NCI-H345 treated with DMSO at 0.1 percent for 48 hours (cell line): ENCODE data around the gene LAMA5.
A peak's percentile ranks its signal among the peaks of the same experiment; 100 is the strongest.
"Not testable (repeated sequence)": the region's sequence is repeated elsewhere in the genome, so short reads cannot be mapped to it uniquely, and the experiment has no call there.

ENCODE experiments used
- DNase-seq: peaks from one replicate; lab custom pipeline; 2025; ENCODE audit not compliant: unreplicated experiment; lab: John Stamatoyannopoulos, UW

Gene LAMA5

DNA sequence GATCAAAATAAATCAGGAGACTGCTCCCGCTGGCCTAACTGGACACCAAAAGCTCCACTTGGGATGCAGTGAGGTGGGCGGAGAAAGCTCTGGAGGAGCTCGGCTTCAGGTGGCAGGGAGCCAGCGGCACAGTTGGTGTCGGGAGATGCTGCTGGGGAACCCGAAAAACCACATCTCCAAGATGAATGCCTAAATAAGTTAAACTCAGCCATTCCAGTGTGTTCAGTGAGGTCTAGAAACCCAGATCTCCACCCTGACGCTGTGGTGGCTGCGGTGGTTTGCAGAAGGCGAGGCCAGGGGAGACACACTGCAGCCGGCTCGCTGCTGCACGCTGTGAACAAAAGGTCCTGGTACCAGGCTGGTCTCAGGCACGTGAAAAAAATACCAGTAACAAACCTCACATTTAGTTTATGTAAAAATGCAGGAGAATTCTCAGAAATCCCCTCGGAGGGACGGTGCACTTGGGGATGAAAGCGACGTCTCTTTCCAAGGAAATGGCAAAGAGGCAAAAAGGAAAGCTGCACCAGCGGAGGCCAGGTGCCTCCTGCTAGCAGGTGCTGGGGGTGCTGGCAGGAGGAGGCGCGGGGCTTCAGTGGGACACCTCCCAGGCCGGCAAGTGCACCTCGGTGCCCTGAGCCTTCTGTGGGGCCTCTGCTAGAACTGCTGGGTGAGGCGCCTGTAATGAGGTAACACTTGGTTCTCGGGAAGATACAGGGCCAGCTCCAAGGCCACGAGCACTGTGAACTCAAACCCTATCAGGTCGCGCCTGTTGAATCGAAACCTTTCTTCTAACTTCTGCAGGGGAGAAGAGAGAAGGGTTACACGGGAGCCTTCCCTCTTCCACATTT is 23.4 kb upstream of the LAMA5 start:
- DNase-seq = no peak

DNA sequence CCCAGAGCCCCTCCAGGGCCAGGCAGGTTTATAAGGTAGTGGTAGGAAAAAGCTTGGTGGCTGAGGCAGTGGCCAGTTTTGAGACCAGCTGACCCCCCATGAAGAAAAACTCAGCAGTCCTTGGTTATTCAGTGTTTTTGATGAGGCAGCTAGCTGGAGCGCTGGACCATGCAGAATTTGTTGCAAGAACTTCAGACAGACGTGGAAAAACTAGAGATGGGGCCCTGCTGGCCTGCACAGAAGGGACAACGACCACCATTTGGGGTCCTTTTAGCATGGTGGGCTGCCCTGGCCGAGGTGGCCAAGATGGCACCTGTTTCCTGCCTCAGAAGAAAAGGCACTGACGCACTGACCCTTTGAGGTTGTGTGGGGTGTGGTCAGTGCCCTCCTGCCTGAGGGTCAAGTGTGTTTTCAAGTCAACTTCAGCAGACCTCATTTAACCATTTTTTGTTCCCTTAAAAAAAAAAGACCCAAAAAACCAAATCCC is 22.5 kb upstream of the LAMA5 start:
- DNase-seq = no peak

DNA sequence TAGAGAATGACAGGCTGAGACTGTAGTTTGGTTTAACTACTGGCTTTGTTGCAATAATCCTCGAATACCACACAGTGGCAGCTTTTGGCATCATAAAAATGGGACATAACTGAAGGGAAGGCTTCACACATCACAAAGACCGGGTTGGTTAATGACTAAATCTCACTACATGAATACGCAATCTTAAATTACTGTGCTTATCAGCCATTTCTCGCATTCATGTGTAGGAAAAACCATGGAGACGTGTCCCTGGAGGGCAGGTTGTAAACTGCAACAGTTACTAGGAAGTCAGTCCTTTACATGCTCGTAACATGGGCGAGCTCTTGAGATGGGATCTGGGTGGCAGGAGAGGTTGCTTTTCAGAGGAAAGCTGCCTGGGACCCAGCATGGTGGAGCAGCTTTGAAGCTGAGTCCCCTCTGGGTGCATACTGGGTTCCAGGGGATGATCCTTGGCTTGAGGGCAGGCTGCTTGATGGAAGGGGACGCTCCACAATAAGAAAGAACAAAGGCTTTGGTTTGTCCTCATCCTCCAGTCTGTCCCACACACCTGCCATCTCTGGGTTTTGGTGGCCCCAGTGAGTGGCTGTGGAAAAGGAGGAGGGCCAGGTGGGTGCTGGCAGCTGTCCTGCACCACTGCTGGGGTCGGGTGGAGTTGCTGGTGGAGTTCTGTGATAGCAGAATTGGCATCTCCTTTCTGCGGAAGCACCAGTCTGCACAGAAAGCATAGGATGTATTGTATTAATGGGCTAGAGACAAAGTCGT is 21.9 kb upstream of the LAMA5 start:
- no peak for DNase-seq

DNA sequence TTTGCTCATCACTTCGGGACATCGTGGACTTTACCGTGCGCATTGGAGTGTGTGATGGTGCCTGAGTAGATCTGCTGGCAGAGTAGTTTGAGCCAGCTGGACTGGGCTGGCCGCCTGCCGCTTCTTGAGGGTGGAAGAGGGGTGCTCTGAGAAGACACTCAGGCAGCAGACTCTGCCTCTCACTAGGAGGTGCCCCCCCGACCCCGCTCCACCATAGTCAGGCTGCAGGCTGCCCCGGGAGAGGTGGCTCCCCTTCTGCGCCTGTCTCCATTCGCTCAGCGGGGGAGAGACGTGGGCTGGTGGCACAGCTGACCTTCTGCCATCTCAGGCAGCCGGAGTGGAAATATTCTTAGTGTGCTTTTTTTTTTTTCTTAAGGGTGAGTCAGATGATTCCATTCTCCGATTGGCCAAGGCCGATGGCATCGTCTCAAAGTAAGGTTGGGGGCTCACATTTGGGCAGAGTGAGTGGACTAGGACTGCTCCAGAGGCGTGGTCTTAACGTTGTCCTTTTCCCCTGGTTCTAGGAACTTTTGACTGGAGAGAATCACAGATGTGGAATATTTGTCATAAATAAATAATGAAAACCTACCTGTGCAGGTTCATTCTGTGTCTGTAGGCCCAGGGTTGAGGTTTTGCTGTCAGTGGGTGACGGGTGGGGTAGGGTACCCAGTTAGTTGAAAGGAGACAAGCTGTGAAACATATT is 21.0 kb upstream of the LAMA5 start:
- no peak for DNase-seq

DNA sequence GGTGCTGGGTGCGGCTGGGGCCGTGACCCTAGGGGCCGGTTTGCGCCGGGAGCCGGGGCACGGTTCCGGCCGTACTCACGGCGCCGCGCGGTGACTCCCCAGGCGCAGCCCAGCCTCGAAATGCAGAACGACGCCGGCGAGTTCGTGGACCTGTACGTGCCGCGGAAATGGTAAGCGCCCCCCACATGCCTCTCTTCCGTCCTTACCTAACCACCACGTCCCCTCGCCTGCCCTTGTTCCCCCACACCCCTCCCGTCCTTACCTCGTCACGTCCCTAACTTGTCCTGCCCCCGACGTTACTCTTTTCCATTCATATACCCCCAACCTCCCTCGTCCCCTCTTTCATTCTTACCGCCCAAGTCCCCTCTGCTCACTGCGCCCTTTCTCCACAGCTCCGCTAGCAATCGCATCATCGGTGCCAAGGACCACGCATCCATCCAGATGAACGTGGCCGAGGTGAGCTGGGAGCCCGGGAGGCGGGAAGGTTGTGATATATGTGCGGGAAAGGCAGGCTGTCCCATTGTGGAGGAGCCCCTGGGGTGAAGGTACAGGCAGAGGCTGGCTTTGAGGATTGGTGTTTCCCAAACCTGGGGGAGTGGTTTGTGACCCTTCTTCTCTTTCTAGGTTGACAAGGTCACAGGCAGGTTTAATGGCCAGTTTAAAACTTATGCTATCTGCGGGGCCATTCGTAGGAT is 20.3 kb upstream of the LAMA5 start:
- no peak for DNase-seq

DNA sequence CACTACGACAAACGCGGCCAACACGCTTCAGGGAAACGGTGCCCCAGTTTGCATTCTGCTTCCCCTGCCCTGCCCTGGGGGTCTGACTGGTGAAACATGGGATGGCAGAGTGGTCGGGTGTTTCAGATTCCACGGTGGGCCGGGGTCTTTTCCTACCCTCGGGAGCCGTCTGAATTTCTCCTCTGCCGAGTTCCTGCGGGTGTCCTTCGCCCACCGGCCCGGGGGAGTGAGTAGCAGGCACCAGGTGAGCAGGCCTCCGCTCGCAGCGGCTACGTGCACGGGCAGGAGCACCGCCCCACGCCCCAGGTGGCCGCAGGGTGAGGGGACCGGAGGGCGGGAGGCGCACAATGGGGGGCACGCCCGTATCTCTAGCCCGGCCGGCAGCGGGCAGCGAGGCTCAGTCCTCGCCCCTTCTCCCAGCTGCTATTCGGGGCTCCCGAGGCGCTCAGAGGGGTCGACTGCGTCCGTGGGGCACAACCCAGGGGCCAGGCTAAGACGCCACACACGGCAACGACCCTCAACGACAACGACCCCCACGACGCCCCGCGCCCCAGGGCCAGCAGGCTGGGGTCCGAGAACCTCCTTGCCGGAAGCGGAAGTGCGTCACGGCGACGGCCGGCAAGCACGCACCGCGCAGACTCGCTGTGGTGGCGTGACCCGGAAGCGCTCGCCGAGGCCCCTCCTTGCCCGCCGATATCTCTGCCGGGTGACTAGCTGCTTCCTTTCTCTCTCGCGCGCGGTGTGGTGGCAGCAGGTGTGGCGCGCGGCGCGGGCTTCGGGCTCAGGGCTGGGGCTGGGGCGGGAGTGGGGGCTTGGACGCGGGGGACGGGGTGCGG is 19.5 kb upstream of the LAMA5 start, which contains the start of gene RPS21:
TSS of gene RPS21 (plus strand) at position 721 of the 836 bp plus-strand sequence. CDS start 236 bp downstream, outside the sequence.
- DNase-seq = peak; percentile 88

DNA sequence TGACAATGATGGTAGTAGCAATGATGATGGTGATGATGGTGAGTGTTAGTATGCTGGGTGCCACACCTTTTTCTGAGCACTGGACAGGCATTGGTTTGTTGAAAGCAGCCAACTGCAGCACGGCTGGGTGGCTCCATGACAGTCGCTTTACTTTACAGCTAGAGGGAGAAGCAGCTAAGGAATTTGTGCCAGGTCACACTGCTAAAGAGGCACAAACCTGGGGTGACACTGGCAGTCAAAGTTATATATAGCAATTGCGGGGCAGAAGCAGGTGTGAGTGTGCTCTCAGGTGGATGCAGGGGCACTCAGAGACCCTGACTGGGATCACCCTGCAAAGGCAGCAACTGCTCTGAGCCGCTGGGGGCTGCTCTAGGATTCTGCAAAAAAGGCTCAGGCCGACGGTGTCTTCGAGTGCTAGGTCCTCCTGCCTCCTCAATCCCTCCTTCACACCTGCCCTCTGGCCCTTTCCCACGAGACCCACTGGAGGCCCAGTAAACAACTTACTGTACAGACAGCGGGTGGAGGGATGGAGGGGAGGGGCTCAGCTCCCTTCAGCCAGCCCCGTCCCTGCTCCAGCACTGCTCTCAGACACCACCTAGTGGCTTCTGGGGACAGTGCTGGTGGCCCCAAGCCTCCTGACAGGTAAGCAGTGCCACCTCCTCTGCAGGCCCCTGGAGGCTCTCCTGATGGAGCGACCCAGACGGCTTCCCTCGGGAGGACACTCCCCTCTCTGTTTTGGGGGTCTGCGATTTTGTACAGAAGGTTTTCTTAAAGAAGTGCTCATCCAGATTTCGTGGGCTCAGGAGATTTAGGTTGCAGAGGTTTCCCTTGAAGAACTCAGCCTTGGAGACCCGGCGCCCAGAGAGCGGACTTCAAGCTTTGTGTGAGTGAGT is 15.4 kb upstream of the LAMA5 start:
- peak; percentile 89 for DNase-seq

DNA sequence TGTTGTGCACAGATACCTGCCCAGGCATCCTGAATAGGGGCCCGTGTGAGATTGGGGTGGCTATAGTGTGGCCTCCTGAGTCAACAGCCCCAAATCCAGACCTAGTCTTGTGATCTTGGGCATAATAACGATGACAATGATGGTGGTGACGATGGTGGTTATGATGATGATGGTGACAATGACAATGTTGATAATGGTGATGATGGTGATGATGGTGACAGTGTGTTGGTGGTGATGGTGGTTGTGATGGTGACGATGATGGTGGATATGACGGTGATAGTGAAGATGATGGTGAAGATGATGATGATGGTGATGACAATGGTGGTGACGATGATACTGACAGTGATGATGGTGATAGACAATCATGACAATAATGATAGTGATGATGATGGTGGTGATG is 14.7 kb upstream of the LAMA5 start:
- no peak for DNase-seq

DNA sequence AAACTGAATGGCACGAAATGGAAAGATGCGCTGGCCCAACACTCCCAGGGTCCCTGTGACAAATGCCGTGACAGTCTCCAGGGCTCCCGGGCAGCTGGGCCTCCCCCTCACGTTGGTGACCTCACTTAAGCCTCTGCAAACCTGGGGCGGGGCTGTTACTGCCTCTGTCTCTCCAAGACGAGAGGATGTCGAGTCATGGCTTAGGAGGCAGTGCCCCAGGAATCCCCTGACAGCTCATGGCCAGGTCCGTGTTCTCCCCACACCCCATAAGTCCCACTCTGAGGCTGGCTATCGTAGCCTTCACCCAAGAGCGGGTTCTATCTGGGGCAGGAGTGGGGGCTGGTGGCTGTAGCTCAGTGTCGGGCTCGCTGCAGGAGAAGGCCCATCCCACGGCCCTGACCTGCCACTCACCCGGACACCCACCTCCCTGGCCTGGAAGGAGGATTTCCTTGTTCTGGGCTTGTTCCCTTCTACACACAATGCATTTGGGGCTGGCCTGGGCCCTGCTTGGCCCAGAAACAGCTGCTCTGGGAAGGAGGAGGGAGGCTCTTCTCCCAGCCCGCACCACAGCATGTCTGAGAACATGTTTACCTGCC is 14.2 kb upstream of the LAMA5 start:
- DNase-seq = no peak

DNA sequence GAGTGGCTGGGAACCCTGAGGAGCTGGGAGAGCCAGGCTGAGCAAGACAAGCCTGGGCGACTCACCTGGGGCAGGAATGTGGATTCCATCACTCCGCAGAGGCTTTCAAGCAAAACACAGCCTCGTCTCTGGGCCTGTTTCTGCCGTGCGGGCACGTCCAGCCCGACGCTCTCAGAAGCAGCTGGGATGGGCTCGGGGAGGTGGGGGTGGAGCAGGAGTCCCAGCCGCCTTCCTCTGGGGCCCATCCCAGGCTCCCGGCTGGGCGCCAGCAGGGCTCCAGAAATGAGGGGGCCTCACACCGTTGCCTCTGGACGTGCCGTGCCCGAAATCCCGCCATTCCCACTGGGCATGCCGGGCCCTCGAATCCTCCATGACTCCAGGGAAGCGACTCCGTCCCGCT is 11.1 kb upstream of the LAMA5 start:
- DNase-seq = no peak

DNA sequence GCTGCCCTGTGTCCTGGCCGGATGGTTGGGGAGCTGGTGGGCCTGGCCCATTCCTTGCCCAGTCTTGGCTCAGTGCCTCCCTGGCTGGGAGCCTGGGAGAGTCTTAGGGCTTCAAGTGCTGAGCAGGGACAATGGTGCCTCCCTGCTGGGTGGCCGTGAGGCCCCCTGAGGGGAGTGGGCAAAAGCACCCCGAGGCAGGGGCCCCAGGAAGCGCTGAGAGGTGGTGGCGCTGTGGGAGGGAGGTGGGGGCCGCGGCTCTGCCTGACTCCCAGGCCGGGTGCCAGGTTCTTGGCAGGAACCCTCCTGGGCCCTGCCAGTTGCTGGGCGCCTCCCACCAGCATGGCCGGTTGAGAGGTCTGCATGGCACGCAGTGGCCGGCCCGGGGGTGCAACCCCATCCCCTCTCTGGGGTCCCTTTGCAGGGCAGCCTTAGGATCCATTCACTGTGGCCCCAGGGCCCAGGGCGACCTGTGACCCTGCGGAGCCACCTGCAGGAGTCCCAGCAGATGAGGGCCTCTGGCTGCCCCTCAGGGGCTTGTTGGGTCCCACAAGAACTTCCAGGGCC is 10.6 kb upstream of the LAMA5 start:
- DNase-seq = no peak

DNA sequence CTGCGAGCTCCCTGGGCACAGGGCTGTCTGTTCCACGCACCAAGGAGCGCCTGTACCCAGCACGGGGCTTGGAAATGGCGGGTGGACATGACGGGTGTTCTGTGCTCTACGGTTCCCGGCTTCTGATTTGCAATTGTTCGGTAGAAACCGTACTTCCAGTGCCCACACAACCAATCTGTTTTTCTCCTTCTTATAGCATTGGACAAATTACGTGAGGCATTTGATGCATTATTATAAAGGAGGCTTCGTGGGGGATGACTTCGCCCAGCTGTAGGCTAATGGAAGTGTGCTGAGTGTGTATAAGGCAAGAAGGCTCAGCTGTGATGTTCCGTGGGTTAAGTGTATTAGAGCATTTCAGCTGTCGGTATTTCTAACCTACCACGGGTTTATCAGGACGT is 10.0 kb upstream of the LAMA5 start:
- DNase-seq = no peak

DNA sequence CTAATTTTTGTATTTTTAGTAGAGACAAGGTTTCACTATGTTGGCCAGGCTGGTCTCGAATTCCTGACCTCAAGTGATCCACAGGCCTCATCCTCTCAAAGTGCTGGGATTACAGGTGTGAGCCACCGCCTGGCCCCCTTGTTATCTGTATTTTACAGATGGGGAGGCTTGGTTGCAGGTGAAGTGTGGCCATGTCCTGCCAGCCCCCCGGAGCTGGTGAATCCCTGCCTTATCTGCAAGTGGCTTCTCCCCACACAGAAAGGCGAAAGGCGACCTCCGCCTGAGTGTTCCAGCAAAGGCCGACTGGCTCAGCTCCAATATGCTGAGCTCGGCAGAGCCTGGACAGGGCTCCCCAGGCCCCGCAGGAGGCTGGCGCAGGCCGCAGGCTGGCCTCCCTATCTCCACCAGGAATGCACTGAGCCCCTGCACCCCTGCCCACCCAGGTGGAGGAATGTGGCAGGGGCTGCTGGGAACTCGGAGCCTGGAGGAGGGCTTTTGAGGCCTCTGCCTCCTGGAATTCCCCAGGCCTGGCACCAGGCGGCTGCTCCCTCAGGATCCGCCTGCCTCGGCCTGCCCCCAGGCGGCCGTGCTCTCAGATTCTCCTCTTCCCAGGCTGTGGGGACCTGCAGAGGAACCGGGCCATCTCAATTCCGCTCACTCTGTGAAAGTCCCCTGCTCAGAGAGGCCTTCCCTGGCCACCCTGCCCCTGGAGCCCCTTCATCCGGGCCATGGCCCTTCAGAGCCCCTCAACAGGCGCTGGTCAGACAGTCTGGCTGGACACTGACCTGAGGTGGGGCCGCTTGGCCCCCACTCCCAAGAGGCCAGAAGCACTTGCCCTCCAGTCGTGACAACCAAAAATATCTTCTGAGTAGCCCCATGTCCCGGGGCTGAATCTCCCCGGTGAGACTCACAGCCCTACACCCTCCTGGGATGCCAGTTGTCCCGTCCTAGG is 9.3 kb upstream of the LAMA5 start:
- no peak for DNase-seq

DNA sequence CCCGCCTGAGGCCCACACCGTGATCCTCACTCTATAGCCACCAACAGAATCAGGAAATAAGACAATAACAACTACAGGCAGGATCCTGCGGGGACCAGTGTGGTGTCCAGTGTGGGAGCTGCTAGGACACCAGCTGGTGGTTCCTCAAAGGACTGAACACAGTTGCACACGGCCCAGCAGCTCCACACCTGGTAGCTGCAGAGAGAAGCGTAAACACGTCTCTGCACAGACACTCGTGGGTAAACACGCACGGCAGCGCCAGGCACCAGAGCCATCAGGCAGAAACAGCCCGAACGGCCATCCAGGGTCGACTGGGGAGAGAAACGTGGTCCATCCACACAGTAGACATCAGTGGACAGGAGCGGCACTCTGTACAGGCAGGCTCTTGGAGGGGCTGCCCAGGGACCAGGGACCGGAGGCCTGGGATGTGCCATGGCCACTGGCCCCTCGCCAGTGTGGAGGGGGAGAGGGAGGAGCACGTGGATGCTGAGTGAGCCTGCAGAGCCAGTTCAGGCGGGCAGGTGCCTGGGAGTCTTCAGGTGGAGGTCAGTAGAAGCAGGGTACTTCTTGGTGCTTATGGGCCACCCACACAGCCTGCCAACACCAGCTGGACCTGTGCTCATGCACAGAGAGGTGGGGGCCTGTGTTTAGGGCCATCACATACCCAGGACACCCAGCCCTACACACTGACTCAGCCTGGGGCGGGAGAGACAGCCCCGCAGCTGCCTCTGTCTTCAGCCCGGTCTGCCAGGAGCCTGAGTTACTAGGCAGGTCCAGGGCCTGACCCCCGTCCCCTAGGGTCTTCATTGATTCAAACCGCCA is 7.4 kb upstream of the LAMA5 start:
- no peak for DNase-seq

DNA sequence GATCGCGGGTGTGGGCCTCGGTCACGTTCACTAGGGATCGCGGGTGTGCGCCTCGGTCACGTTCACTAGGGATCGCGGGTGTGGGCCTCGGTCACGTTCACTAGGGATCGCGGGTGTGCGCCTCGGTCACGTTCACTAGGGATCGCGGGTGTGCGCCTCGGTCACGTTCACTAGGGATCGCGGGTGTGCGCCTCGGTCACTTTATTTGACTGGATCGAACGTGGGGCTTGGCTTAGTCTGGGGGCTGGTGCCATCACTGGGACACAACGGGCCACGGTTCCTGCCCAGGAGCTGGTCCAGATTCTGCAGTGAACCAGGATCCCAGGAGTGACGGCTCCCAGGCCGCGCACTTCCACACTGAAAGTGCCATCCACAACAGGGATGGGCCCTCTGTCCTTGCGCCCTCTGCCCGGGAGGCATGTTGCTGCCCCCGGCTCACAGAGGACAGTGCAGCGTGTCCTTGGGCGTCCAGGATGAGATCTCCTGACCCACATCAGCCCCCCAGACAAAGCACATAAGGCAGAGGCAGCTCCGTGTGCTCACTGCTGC is 6.6 kb upstream of the LAMA5 start:
- DNase-seq = not testable (repeated sequence)
